Fibroblast of skin of scalp (primary cell): ENCODE measurements around the gene GFPT2.

Source experiments
- DNase-seq: peaks from one replicate; pipeline ENCODE4 v3.0.0-alpha.2; 2013

The GFPT2 gene

DNA sequence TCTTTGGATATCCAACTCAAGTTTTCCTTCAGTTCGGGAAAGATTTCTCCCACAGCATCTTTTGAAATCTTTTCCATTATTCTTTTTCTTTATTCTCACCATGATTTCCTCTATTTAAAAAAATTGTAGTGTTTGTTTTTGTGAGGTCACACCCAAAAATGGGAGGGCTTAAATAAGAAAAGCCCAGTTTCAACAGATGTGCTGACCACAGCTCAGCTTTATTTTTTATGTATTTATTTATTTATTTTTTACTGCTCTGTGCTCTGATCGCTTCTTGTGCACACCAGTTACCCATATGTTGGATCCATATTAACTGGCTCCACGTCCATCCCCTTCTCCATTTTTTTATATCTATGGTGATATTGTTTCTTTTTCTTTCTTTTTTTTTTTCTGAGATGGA, 20.3 kb downstream of the GFPT2 start:
- DNase-seq, result no peak

DNA sequence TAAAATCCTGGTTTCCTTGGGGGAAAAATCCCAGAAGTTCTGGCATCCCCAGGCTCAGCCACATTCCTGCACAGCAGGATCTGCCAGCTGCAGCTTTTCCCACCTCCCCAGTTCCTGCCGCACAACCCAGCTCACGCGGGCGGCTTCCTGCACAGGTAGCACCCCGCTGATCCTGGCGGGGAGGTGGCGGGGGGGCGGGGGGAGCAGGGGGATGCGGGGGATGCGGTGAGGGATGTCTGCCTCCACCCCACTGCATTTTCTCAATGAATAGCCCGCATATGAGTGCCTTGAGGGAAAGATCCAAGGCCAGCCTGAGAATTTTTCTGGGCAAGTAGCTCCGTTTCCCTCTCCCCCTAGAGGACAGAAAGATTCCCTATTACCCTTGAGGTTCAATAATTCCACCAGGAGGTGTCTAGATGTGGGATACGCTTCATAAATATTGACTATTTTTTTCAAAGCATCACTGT, 21.1 kb downstream of the GFPT2 start:
- peak; percentile 77 for DNase-seq

DNA sequence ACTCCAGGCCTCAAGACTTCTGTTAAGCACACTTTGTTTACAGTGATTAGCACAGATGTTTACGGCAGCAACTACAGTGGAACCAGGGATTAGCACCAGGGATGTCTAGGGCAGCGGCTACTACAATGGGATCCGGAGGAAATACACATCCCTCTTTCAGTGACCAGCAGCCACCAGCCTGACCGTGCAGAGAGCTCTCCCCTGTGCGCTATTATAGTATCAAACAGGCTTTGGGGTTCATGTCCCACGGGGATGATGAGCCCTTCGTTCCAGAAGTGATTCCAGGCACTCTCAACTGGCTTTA, 21.5 kb downstream of the GFPT2 start:
- no peak for DNase-seq

DNA sequence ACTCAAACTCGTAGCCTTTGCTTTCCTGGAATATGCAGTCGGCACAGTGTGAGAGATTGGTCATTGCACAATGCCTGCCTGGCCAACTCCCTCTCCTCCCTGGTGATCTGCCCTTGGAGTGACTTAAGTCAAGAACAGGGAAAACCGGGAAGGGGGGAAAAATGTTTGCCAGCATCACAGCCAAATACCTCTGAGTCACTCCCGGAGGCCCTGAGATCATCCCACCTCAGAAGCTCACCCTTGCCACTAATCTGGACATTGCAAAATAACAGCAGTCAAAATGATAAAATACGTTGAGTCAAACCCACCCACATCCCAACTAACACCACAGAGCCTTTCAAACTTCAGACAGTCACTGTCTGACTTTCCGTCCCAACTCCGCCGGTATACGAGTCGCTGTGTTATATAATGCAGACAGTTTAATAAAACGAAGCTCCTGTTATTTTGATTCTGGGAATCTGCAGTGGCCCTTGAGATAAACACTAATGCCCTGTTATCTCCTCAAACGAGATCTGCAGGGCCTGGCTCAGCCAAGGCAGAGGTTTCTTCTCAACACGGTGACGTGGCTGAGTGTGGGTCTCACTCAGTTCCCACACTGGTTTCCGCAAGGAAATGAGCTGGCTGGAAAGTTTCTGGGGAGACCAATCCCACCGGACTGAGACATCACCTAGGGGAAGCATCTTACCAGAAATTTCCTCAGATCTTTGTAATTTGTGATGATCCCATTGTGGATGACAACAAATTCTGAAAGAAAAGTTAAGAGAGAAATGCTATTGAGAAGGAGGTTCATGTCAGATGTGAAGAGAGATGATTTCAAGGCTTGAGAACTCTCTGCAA, 22.1 kb downstream of the GFPT2 start:
- DNase-seq, result peak; percentile 94

DNA sequence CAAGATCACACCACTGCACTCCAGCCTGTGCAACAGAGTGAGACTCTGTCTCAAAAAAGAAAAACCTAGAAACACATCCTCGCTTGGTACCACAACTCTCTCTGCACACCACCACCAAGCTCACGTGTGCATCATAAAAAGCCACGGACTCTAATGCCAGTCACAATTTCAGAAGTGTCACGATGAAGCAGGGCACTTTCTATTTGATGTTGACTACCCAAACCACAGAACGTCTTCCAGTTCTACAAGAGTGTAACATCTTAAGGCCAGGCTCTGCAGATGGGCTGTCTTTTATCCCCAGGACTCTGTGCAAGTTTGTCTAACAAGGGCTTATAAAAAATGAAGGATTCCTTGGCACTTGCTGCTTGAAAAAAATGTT, 22.9 kb downstream of the GFPT2 start:
- no peak for DNase-seq

DNA sequence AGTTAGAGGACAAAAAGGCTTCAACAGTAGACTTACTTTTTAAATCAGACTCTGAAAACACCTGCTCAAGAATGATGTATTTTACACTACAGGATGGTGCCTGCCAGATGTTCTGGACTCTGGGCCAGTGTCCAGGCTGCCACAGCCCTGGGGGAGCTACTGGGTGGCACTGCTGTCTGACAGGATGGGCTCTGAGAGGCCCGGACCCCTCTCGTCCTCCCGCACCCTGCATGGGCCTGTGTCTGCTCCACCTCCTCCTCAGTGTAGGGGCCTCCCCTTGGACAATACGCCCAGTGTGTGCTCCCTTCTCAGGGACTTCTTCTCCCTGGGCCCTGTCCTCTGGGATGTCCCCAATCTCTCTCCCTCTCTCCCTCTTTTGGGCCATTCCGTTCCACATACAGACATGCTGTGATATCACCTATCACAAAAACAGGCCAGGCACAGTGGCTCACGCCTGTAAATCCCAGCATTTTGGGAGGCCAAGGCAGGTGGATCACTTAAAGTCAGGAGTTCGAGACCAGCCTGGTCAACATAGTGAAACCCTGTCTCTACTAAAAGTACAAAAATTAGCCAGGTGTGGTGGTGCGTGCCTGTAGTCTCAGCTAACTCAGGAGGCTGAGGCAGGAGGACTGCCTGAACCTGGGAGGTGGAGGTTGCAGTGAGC, 23.4 kb downstream of the GFPT2 start:
- DNase-seq, result no peak

DNA sequence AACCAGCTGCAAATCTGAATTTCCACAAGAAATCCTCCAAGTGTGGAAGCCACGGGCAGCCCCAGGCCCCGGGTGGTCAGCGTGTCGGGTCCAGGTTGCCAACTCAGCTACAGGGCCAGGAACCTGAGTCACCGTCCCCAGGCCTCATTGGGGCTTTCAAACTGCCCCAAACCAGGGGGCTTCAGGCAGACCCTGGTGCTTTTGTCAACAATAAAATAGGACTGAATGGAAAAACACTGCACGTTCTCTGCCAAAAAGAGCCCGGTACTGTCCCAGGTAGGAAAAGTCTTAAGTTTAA, 24.0 kb downstream of the GFPT2 start:
- no peak for DNase-seq

DNA sequence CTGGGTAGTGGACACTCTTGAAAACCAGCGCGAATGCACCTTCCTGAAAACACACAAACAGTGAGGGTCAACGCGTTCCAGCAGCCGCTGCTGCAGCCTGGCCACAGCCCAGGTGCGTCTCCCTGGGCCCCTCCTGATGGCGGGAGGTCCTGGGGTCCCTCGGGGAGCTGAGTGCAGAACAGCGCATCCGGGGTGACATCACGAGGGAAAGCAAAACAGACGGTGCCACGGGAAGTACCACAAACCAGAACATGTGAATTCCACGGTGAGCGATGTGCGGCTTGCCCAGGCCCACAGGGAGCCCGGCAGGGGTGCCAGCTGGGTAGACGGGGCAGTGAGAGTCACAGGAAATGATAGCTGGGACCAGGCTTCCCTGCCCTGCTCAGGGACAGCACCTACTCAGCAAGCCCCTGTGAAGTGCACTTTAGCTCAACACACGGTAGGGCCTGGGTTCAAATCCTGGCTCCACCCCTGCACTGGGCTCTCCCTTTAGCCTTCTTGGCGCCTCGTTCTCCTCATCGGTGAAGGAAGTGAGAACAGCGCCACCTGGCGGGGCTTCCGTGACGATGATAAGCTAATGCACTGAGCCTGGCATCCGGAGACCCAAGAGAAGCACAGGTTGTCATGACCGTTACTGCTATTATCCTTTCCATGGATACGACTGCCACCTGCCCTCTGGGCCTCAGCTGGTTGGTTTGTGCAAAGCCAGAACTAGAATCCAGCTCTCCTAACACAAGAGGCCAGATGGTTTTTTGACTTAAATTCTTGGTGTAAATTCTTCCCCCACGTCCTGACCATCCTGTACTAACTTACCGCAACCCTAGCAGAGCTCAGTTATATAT, 24.6 kb downstream of the GFPT2 start:
- peak; percentile 72 for DNase-seq

DNA sequence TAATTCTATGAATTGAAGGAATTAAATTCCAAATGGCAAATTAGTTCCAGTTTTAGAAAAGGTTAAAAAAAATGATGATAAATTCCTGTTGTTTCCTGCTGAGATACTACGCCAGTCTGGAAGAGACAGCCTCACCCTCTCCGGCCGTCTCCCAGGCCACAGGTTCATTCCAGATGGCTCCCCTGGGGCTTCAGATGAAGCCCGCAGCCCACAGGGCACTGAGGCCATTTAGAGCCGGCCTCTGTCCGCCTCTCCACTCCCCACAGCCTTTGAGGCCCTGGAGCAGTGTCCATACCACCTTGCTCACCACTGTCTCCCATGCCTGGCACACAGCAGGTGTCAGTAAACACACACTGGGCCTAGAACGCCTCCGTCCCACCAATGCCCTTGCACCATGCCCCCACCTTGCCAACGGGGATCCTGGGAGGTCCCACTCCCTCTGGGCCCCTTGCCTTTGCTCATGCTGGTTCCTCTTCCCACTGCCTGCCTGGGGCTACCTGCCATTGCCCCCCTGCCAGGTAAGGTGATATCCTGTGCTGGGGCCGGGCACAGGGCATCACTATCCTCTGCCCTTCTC, 26.1 kb downstream of the GFPT2 start:
- no peak for DNase-seq

DNA sequence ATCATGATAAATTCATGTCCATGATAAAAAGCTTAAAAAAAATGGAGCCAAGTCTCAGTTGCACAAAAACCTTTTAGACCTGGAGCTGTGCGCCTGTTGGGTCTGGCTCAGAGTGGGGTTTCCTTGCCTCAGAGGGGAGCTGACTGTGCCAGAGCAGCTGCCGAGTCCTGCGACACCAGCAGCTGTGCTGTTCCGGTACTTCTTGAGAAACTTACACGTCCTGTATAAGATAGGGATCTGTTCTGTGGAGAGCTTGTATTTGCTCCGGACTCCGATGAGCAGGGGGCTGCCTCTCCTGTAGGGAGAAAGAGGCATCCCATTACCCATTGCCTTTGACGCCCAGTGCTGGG, 28.6 kb downstream of the GFPT2 start:
- DNase-seq, result no peak

DNA sequence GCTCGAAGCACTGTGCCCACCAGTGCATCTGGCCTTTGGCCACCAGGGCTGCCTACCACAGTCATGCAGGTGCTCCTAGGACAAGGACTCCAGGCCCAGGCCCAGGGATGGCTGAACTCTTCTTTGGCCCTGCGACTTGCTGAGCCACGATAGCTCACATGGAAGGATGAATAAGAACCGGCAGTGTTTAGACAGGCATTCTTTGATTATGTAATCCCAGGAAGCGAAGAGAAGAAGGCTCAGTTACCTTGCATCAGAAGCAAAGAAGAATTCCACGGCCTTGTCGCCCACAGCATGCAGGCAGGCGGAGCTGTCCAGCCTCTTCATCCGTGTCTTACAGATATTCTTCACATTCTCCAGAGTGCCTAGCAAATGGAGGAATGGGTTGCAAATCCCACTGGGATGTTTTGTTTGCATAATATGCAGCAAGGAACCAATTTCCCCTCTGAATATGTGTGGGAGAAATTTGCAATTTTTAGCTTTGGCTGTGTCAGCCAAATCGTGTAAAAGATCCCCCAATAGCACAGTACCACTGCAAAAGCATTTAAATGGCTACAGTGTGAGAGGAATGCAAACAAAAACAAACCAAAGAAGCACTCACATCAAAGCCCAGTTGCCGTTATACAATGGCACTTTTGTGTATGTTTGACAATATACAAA, 29.1 kb downstream of the GFPT2 start:
- DNase-seq, result peak; percentile 22

DNA sequence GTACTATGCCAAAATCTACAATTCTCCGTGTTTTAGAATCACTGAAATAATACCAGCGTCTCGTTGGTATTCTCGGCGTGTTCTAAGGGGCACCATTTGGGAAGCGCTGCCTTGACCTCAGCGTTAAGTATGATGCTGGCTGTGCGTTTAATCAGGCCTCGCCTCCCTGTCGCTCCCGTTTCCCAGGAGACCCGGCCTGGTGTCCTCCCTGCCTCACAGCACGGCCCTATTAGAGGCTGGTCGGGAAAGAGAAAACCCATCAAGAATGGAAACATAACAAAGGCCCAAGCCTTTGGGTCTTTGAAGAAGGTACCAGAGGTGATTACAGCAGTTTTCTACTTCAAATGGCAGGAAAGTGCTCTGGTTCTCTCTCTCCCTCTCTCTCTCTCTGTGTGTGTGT, 30.0 kb downstream of the GFPT2 start:
- no peak for DNase-seq

DNA sequence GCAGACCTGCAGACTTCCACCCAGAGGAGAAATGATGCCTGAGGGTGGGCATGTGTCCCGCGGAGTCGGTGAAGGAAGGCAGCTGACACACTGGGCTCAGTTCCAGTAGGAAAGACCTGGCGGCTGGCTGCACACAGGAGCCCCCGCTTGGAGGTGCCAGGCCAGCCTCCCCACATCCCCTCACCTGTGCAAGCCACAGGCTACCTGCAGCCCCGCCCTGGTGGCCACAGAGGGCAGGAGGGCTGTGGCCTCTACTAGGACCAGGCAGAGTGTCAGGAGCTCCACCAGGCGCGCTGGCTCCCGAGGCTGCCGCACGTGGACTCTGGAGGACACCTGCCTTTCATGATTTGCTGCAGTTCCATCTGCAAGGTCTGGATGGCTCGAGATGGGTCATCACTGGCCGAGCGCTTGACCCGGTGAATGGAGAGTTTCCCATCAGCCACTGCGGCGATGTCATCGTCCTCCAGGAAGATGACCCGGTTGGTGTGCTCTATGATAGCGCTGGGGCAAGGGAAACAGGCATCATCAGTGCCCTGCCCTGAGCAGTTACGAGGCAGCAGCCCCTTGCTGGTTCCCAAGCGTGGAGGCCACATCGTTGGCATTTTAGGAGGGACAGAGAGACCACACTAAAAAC, 34.6 kb downstream of the GFPT2 start:
- DNase-seq, result no peak

DNA sequence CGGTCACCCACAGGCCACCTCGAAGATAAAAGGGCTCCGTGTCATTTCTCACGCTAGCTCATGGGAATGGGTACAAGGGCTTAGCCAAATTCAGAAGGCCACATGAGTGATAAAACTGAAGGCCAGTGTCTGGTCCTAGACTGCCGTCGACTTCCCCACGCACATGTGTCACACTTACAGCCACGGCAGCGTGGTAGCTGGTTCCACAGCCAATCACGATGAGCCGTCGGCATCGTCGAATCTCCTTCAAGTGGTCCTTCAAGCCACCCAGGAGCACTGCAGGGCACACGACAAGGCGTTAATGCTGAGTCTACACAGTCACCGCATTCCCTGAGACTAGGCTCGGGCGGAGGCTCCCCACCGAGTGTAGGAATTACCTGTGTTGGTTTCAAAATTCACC, 36.5 kb downstream of the GFPT2 start:
- no peak for DNase-seq

DNA sequence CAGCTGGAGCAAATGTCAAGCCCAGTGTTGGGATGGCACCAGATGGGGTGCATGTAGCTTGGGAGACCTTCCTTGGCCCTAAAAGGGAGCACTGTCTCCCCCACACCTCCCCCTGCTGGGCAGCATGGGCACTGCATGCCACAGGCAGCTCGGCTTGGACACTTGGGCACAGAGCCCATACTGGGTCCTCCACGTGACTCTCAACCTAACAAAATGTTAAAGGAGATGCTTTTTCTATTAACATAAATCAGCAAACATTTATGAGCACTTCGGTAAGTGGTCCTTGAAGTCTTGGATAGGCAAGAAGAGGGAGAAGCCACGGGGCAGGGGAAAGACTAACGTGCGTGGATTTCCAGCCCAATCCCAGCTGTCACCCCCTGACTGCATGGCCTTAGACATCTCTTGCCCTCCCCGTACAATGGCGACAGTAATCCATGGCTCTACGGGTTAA, 37.3 kb downstream of the GFPT2 start:
- peak; percentile 49 for DNase-seq

DNA sequence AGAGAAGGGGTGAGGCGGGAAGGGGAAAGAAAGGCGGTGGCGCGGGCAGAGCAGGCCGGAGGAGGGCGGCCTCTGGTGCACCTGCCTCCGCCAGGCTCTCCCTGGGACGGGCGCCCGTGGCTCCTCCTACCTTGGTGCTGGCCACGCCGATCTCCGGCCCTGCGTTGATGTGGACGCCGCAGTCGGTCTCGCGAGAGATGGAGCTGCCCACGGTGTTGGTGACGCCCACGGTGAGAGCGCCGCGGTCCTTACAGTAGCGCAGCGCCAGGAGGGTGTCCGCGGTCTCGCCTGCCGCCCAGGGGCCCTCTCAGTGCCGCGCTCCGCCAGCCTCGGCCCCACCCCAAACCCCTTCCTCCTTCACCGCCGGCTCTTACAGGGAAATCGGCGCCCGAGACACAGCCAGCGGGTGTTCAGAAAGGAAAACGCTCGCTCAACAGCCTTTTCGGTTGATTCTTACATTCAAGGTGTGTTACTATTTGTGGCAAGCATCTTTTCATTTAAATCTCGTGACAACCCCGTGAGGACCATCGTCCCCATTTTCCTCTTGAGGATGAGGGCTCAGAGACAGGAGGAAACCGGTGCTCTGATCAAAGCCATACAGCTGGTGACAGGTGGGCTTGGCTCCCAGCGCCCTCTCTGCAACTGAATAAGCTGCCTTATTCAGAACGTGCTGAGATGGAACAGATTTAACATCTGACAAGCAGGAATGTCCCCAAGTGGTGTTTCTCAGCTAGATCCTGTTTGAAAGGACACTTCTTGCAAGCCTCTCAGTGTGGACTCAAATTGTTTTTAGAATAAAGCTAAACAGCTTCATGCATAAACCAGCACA, 39.2 kb downstream of the GFPT2 start:
- DNase-seq, result no peak

DNA sequence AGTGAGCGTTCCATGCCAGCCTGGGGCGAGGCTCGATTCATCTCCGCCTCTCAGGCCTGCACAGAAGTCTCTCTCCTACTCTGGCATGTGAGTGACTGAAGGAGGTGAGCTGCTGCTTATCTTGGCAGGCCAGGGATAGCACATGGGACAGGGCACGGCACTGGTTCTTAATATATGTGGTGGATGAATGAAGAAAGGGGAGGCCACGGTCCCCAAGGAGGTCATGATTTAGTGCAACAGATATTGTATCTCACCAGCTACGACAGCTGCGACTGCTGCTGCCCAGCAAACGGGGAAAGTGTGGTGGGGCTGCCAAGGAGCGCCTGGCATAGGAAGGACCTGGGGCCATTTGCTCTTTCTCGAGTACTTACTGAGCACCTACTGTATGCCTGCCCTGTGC, 41.9 kb downstream of the GFPT2 start:
- no peak for DNase-seq

DNA sequence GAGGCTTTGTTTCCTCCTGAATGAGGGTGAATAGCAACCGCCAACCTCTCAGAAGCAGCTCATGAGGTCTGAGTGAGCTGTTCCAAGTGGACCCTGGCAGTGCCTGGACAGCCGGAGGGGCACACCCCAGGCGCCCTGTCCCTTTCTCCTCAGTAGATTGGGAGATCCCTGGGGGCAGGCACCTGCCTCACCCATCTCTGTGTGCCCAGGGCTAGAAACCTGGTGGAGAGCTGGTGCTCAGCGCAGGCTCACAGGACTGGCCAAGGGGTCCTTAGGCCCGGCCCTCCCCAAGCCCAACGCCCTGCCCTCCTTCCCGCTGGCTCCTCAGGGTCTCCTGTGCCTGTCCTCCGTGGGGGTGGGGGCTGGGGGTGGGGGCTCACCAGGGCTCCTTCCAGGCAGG, 46.3 kb downstream of the GFPT2 start:
- no peak for DNase-seq

DNA sequence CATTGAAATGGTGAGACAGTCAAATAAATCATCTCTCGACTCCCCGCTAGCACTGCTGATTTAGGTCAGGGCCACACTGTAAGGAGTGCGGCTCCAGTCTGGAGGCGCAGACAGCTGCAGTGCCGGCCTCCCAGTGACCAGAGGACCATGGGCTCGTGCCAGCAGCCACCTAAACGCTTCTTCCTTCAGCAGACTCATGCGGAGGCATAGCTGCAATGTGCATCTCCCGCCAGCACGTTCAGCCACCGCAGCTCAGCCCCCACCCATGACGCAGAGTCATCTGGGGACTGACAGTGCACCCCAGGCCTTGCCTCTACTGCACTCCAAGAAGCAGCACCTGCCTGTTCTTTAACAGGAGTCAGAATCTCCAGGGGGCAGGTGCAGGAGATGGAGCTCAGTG, 47.7 kb downstream of the GFPT2 start:
- DNase-seq, result no peak

DNA sequence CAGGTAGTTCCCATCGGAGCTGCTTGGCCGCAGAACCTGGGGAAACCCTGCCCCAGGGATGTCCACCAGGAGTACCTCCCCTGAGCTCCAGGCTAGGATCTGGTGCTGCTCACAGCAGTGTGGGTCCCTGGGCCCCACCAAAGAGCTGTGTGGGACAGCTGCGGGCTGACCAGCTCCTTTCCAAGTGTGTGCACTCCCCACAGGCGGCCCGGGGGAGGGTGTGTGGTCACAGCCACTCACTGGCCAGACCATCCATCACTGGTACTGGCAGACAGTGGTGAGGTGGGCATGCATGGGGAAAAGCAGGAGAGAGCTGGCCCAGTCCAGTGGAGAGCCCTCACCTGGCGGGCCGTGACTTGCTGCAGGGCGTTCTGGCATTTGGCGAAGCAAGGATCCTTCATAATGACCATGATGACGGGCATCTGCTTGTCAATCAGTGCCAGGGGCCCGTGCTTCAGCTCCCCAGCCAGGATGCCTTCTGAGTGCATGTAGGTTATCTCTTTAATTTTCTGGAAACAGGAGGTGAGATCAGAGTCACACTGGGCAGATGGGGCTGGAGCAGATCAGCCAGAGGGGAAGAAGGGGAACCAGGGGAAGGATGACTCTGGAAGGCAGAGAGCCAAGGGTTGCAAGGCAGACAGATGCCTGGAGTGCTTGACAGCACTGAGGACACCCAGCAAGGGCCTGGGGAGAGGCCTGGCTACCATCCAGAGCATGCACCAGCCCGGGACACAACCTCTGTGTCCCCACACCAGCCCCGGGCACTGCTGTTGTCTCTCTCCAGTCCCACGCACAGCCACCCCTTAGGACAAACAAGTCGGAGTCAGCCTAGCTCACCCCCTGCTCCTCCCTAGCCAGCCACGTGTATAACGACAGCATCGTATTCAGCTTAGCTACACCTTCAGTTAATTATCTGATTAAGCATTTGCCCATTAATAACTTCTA, 48.4 kb downstream of the GFPT2 start:
- DNase-seq, result no peak

DNA sequence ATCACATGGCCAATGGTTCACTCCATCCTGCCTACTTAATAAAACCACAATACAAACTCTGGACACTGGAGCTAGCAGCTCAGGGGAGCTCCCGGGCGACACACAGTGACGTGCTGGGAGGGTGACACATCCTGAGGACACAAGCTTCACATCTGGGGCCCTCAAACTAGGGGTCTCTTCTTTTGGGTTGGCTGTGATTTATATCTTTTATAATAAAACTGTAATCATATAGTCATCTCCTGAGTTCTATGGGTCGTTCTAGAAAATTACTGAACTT, 49.2 kb downstream of the GFPT2 start:
- no peak for DNase-seq
